ENCODE data around the gene WDTC1. TPM values are rescaled to one million over a fixed set of nuclear protein-coding genes. Genes with fewer than 3 reads are reported as not detected.

Gene WDTC1
- total RNA-seq, 1 donor from 2014 or later, result 18.2 TPM

- peaks cover 5% of the 10 kb centered on the region for H3K27me3 ChIP-seq (ENCODE audit: insufficient read depth, low read length)
- H4K20me1 ChIP-seq (ENCODE audit: insufficient read depth, low read length), result no peaks in the 10 kb centered on the region
- no peak for DNase-seq (ENCODE audit: low read depth)
- no peak overlapping the region for H3K4me3 ChIP-seq (ENCODE audit: insufficient read depth, low read depth, low read length)
- no peak overlapping the region for H2AFZ ChIP-seq (ENCODE audit: low read depth, low read length)
- H3K4me1 Mint-ChIP-seq (ENCODE audit: low read depth, unreplicated experiment), result peaks cover 20% of the 10 kb centered on the region
- no peak overlapping the region for H3K27ac ChIP-seq (ENCODE audit: low read depth, low read length)
- H3K79me2 ChIP-seq (ENCODE audit: insufficient read depth, low read length), result no peaks in the 10 kb centered on the region
- H3K36me3 Mint-ChIP-seq (ENCODE audit: low read depth, unreplicated experiment), result peaks cover 6% of the 10 kb centered on the region
- peaks cover 25% of the 10 kb centered on the region for H3K4me1 ChIP-seq (ENCODE audit: insufficient read depth, low read length)
- H3K4me2 ChIP-seq (ENCODE audit: low read length), result no peak overlapping the region
- H3K36me3 ChIP-seq (ENCODE audit: insufficient read depth, low read length), result no peaks in the 10 kb centered on the region
- no peaks in the 10 kb centered on the region for H3K9me3 Mint-ChIP-seq (ENCODE audit: unreplicated experiment)
- H3K27me3 Mint-ChIP-seq (ENCODE audit: low read depth, unreplicated experiment), result peaks cover 5% of the 10 kb centered on the region
- H3K4me3 Mint-ChIP-seq (ENCODE audit: unreplicated experiment), result no peak overlapping the region
- no peak overlapping the region for H3K9ac ChIP-seq (ENCODE audit: low read length)
- TF ChIP-seq EZH2 (IDR thresholded peaks at IDR 0.05; ENCODE audit: insufficient read depth, low read length), result no peak
- TF ChIP-seq CTCF (IDR thresholded peaks at IDR 0.05; ENCODE audit: insufficient read depth, low read depth, low read length), result no peak
- H3K27ac Mint-ChIP-seq (ENCODE audit: unreplicated experiment), result no peak overlapping the region
- no peak for FAIRE-seq
- no peaks in the 10 kb centered on the region for H3K9me3 ChIP-seq (ENCODE audit: insufficient read depth, low read depth, low read length)
Observed at GRCh38 chr1:27346357-27346756, 111.9 kb downstream of the WDTC1 start.

GRCh38 chr1:27346991-27347624 is 112.7 kb downstream of the WDTC1 start:
- no peak overlapping the region for H3K9ac ChIP-seq (ENCODE audit: low read length)
- Mint-ChIP-seq H3K4me1 (ENCODE audit: low read depth, unreplicated experiment) (peaks cover 17% of the 10 kb centered on the region), H3K9me3 (ENCODE audit: unreplicated experiment) (no peaks in the 10 kb centered on the region), H3K27ac (ENCODE audit: unreplicated experiment) (peak overlapping the region; percentile 66), H3K27me3 (ENCODE audit: low read depth, unreplicated experiment) (peaks cover 5% of the 10 kb centered on the region), H3K4me3 (ENCODE audit: unreplicated experiment) (no peak overlapping the region), H3K36me3 (ENCODE audit: low read depth, unreplicated experiment) (peaks cover 6% of the 10 kb centered on the region)
- H4K20me1 ChIP-seq (ENCODE audit: insufficient read depth, low read length), result no peaks in the 10 kb centered on the region
- no peaks in the 10 kb centered on the region for H3K79me2 ChIP-seq (ENCODE audit: insufficient read depth, low read length)
- H2AFZ ChIP-seq (ENCODE audit: low read depth, low read length), result no peak overlapping the region
- H3K9me3 ChIP-seq (ENCODE audit: insufficient read depth, low read depth, low read length), result no peaks in the 10 kb centered on the region
- no peak overlapping the region for H3K27ac ChIP-seq (ENCODE audit: low read depth, low read length)
- DNase-seq (ENCODE audit: low read depth) (peak; percentile 10), FAIRE-seq (no peak)
- no peak for TF ChIP-seq EZH2 (IDR thresholded peaks at IDR 0.05; ENCODE audit: insufficient read depth, low read length)
- no peak for TF ChIP-seq CTCF (IDR thresholded peaks at IDR 0.05; ENCODE audit: insufficient read depth, low read depth, low read length)
- peaks cover 5% of the 10 kb centered on the region for H3K27me3 ChIP-seq (ENCODE audit: insufficient read depth, low read length)
- H3K4me3 ChIP-seq (ENCODE audit: insufficient read depth, low read depth, low read length), result no peak overlapping the region
- H3K4me1 ChIP-seq (ENCODE audit: insufficient read depth, low read length), result peaks cover 18% of the 10 kb centered on the region
- no peaks in the 10 kb centered on the region for H3K36me3 ChIP-seq (ENCODE audit: insufficient read depth, low read length)
- H3K4me2 ChIP-seq (ENCODE audit: low read length), result peak overlapping the region; percentile 7
